K562 treated with DMSO at 1 percent for 24 hours (cell line): ENCODE measurements around the gene RMI2. TPM values are rescaled to one million over a fixed set of nuclear protein-coding genes. Genes with fewer than 3 reads are reported as not detected.

Experiments
- total RNA-seq: library from RNA; unstranded; fragments of 300-600 nt; gene quantifications from 2 replicates; pipeline ENCODE4 v1.2.3, GENCODE V29; 2022; ENCODE audit warnings: low read depth; ENCODE audit not compliant: insufficient read depth

The RMI2 gene
- 72.9 and 75.2 TPM in 2 replicates for total RNA-seq

GRCh38 chr16:11345040-11345862 lies at the start of gene RMI2:
Gene RMI2 (plus strand): TSS chr16:11345459. CDS start chr16:11345472, 13 bp downstream.

Other genes starting within 250 kb of the RMI2 start
- 137 and 153 TPM in 2 replicates for gene SOCS1, start 89.3 kb upstream of the RMI2 start, total RNA-seq
- not detected in 2 replicates for gene TNP2, start 76.1 kb upstream of the RMI2 start, total RNA-seq
- gene PRM3, start 71.8 kb upstream of the RMI2 start, total RNA-seq = not detected in 2 replicates
- gene PRM2, start 69.0 kb upstream of the RMI2 start, total RNA-seq = not detected in 2 replicates
- gene PRM1, start 64.1 kb upstream of the RMI2 start, total RNA-seq = not detected in 2 replicates
- gene LITAF, start 241.5 kb downstream of the RMI2 start, total RNA-seq = 43.5 and 46.1 TPM in 2 replicates